Measurements from ENCODE around the gene CD151.

CD151 gene

DNA sequence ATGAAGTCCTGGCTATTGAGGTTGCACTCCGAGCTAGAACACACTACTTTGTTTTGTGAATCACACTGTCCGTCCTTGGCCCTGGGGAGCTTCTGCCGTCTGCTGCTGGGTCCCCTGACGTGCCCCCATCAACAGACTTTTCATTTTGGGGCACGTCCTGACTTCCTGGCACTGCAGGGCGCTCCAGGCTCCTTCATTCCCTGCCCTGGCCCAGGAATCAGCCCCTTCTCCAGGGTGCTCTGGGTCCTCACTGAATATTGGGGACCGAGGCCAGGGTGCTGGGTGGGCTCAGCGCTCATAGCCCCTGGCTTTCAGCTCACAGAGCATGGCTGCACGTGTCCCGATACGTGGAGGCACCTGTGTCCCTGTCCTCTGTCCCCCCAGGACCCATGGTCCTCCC lies 32.1 kb downstream of the CD151 start:
- TF ChIP-seq, protein P1, sequence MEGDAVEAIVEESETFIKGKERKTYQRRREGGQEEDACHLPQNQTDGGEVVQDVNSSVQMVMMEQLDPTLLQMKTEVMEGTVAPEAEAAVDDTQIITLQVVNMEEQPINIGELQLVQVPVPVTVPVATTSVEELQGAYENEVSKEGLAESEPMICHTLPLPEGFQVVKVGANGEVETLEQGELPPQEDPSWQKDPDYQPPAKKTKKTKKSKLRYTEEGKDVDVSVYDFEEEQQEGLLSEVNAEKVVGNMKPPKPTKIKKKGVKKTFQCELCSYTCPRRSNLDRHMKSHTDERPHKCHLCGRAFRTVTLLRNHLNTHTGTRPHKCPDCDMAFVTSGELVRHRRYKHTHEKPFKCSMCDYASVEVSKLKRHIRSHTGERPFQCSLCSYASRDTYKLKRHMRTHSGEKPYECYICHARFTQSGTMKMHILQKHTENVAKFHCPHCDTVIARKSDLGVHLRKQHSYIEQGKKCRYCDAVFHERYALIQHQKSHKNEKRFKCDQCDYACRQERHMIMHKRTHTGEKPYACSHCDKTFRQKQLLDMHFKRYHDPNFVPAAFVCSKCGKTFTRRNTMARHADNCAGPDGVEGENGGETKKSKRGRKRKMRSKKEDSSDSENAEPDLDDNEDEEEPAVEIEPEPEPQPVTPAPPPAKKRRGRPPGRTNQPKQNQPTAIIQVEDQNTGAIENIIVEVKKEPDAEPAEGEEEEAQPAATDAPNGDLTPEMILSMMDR (conservative IDR thresholded peaks at IDR 0.05), result no peak
- no peak overlapping the region for H3K27ac ChIP-seq

DNA sequence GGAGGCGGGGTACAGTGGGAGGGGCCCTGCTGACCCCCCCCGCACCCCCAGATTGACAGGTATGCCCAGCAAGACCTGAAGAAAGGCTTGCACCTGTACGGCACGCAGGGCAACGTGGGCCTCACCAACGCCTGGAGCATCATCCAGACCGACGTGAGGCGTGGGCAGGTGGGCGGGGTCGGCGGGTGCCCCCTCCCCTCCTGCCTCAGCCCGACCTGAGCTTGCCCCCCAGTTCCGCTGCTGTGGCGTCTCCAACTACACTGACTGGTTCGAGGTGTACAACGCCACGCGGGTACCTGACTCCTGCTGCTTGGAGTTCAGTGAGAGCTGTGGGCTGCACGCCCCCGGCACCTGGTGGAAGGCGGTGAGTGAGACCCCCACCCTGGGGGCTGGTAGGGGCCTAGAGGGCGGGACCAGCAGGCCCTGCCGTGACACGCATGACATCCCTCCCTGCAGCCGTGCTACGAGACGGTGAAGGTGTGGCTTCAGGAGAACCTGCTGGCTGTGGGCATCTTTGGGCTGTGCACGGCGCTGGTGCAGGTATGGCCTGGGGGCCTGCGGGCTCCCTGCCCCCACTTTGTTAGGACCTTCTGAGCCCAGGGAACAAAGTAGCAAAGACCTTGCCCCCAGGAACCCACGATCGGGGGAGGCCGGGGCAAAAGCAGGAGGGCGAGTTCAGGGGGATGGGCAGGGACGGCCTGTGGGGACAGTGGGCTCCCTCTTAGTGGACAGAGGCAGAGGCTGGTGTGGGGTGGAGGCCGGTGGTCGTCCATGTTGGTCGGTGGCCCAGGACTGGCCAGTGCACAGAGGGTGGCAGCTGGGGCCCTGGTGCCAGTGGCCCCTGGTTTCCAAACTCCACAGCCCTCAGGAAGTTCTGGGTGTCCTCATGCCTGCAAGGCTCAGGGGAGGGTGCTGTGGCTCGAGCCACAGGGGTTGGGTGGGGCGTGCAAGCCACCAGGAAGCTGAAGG lies 33.0 kb downstream of the CD151 start:
- TF ChIP-seq, protein P1 (conservative IDR thresholded peaks at IDR 0.05), result no peak
- H3K27ac ChIP-seq, result no peak overlapping the region

DNA sequence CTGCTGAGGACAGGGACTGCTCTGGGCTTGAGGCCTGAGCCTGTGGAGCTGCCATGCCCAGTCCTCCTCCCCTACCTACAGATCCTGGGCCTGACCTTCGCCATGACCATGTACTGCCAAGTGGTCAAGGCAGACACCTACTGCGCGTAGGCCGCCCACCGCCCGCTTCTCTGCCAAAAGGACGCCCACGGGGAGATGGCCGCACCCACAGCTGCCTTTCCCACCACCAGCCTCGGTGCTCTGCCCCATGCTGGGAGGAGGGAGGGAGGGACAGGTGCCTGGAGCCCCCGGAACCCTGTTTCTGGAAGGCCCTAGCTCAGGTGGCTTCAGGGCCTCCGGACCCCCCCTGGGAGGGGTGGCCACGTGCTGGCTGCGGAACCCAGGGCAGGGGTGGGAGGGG lies 33.7 kb downstream of the CD151 start:
- TF ChIP-seq, protein P1 (conservative IDR thresholded peaks at IDR 0.05), result no peak
- H3K27ac ChIP-seq, result no peak overlapping the region

DNA sequence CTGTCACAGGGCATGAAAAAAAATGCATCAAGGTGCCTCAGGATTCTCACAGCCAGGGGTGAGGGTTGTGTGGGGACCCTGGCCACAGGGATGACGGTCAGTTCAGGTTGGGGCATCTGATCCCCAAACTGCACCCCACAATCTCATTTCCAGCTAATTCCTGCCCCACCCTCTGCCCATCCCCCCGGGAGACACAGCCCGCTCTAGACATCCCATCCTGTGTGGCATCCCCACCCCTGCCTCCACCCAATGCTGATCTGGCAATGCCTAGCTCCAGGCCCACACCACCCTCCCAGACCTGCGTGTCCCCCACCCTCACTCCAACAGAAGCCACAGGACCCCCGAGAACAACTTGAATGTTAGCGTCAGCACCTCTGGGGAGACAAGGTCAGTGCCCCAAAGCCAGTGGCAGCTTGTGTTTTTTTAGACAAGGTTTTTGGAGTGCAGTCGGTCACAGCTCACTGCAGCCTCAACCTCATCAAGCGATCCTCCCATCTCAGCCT lies 35.2 kb downstream of the CD151 start:
- H3K27ac ChIP-seq, result no peak overlapping the region
- TF ChIP-seq, protein P1 (conservative IDR thresholded peaks at IDR 0.05), result no peak

DNA sequence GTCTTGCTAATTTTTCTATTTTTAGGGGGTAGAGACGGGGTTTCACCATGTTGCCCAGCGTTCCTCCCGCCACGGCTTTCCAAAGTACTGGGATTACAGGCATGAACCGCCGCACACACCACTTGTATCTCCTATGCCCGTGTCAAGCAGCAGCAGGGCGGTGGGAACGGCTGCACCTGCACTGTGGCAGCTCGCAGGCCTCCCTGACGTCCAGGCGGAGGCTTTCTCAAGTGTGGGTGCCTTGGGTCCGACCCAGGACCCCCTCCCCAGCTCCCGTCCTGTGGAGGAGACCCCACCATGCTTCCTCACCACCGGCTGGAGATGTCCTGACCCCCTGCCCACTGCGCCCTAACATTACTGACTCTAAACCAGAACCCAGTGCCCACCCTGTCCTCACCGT lies 35.6 kb downstream of the CD151 start:
- TF ChIP-seq, protein P1 (conservative IDR thresholded peaks at IDR 0.05), result no peak
- H3K27ac ChIP-seq, result no peak overlapping the region

DNA sequence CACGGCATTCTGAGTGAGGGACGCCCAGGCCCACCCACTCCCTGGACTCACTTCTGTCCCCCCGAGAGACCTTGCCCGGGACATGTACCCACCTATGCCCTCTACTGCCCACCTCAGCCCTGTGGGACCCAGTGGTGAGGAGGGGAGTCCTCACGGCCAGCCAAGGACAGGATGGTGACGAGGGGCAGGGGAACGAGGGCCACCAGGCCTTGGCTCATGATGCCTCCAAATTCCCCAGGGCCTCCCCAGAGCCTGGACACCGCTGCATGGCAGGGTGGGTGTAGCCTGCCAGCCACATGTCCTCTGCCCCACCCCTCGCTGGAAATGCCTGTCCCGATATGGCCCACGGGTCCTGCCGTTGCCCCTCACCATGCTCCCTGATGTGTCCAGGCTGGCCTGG lies 36.0 kb downstream of the CD151 start:
- TF ChIP-seq, protein P1 (conservative IDR thresholded peaks at IDR 0.05), result no peak
- H3K27ac ChIP-seq, result no peak overlapping the region

DNA sequence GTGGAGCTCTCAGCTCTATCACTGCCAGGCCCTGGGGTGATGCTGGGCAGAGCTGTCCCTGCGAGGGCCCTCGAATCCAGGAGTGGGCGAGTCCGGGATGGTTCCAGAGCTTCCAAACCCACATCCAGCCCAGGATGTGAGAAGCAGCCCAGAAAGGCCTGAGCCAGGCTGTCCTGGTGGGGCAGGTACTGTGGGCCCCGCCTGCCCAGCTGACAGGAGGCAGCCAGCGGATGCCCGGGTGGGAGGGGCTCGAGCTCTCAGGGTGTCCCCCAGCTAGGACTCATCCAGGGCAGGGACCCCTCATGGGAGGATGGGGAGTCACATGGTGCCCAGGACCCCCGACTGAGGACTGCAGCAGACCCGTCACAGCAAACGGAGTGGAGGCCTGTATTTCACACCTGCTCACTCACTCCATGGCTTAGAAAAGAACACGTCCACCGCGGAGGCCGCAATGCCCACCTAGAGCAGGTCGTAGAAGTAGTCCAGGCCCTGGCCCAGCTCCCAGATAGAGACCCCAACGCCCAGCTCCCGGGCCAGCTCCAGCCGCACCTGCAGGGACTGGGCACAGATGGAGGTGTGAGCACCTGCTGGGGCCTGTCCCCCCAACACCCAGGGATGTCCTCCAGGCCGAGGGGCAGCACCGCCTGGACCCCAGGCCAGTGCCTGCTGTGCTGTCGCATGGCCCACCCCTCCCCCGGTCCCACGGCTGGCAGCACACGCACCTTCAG lies 36.8 kb downstream of the CD151 start:
- no peak overlapping the region for H3K27ac ChIP-seq
- TF ChIP-seq, protein P1 (conservative IDR thresholded peaks at IDR 0.05), result no peak

All from VCaP (cell line).